Keratinocyte (primary cell): Measurements from ENCODE around the gene SLC7A1. TPM values are rescaled to one million over a fixed set of nuclear protein-coding genes. Genes with fewer than 3 reads are reported as not detected.

ENCODE experiments used
- DNase-seq: peaks from one replicate; pipeline ENCODE4 v3.0.0-alpha.2; 2011; ENCODE audit warnings: low read depth, missing footprints, low spot score
- FAIRE-seq: peaks from 2 replicates; lab custom pipeline; 2011; peaks lifted over from hg19 to GRCh38; lab: Jason Lieb, UNC
- H2AFZ ChIP-seq: 2 replicates; pipeline ENCODE4 v1.6.0; 2012; ENCODE audit warnings: low read length, control low read depth, inconsistent platforms; ENCODE audit not compliant: control insufficient read depth
- H3K27ac ChIP-seq: 2 replicates; pipeline ENCODE4 v1.5.1; 2011; ENCODE audit warnings: low read length; ENCODE audit not compliant: control insufficient read depth, insufficient read depth
- H3K27me3 ChIP-seq: 3 replicates; pipeline ENCODE4 v1.6.0; 2011; ENCODE audit warnings: low read length; ENCODE audit not compliant: control insufficient read depth, insufficient read depth; ENCODE audit errors: extremely low read depth
- H3K36me3 ChIP-seq, 2 experiments: 2 replicates in 1 of 2; 3 replicates in 1 of 2; pipeline ENCODE4 v1.5.1; 2011; ENCODE audit warnings: low read length in 2 of 2, mild to moderate bottlenecking in 1 of 2; ENCODE audit not compliant: control insufficient read depth in 2 of 2, insufficient read depth in 2 of 2; ENCODE audit errors: extremely low read depth in 1 of 2
- H3K4me1 ChIP-seq: 3 replicates; pipeline ENCODE4 v1.5.1; 2011; ENCODE audit warnings: low read length; ENCODE audit not compliant: control insufficient read depth, insufficient read depth; ENCODE audit errors: extremely low read depth
- H3K4me2 ChIP-seq: 3 replicates; pipeline ENCODE4 v1.6.0; 2011; ENCODE audit warnings: low read depth, low read length; ENCODE audit not compliant: control insufficient read depth, insufficient read depth; ENCODE audit errors: extremely low read depth
- H3K4me3 ChIP-seq, 3 experiments: fragments of 200-600 bp in 1 of 3; sonication (generic) in 1 of 3; 2 replicates in 2 of 3; 3 replicates in 1 of 3; pipeline ENCODE4 v1.5.1; 2011 to 2016; ENCODE audit warnings: low read length in 3 of 3, mild to moderate bottlenecking in 3 of 3, control low read depth in 2 of 3, inconsistent platforms in 1 of 3, low read depth in 1 of 3, mixed read lengths in 1 of 3, mixed run types in 1 of 3, moderate library complexity in 1 of 3; ENCODE audit not compliant: control insufficient read depth in 2 of 3, insufficient read depth in 2 of 3; ENCODE audit errors: extremely low read depth in 1 of 3
- H3K79me2 ChIP-seq: 2 replicates; pipeline ENCODE4 v1.6.0; 2012; ENCODE audit warnings: low read length; ENCODE audit not compliant: control insufficient read depth, insufficient read depth
- H3K9ac ChIP-seq: 3 replicates; pipeline ENCODE4 v1.6.0; 2011; ENCODE audit warnings: low read length; ENCODE audit not compliant: control insufficient read depth, insufficient read depth; ENCODE audit errors: extremely low read depth
- H3K9me1 ChIP-seq: 3 replicates; pipeline ENCODE4 v1.6.0; 2011; ENCODE audit warnings: low read length; ENCODE audit not compliant: control insufficient read depth, insufficient read depth; ENCODE audit errors: extremely low read depth
- H3K9me3 ChIP-seq: 2 replicates; pipeline ENCODE4 v1.5.1; 2012; ENCODE audit warnings: low read depth, low read length; ENCODE audit not compliant: control insufficient read depth
- H4K20me1 ChIP-seq: 3 replicates; pipeline ENCODE4 v1.6.0; 2011; ENCODE audit warnings: low read length; ENCODE audit not compliant: control insufficient read depth, insufficient read depth; ENCODE audit errors: extremely low read depth
- EZH2 ChIP-seq: IDR thresholded peaks from one replicate; pipeline ENCODE4 v1.6.1; 2012; ENCODE audit warnings: inconsistent platforms, mild to moderate bottlenecking, low read length, moderate library complexity
- dilution Hi-C: fragments of 300-500 bp; cut with MboI; formaldehyde crosslinking; loops from one replicate; pipeline ENCODE4 v1.7.0; 2020; ENCODE audit warnings: low sequenced_read_pairs; ENCODE audit not compliant: extremely low pct_ligation_motif_present
- polyA plus RNA-seq, 5 experiments: library from polyadenylated mRNA; depleted of rRNA in 3 of 5; stranded (reverse) in 3 of 5; stranded (forward) in 1 of 5; unstranded in 1 of 5; fragments of >200 nt; gene quantifications; 1 replicate in 1 of 5; 2 replicates in 3 of 5; 3 replicates in 1 of 5; pipeline versions ENCODE4 v1.2.1 to v1.2.3, GENCODE V29; 2011 to 2012; ENCODE audit warnings: missing spikeins in 2 of 5, low read depth in 1 of 5, low replicate concordance in 1 of 5
- TF ChIP-seq, protein P1 (sequence below), 3 experiments: IDR thresholded peaks in 1 of 3; conservative IDR thresholded peaks in 1 of 3; optimal IDR thresholded peaks in 1 of 3; 2 replicates in 2 of 3; 3 replicates in 1 of 3; pipeline versions ENCODE3 to v1.5.1; 2011; ENCODE audit warnings: low read length in 3 of 3, mild to moderate bottlenecking in 3 of 3, moderate library complexity in 2 of 3, control low read depth in 1 of 3, inconsistent platforms in 1 of 3; ENCODE audit not compliant: insufficient read depth in 2 of 3; ENCODE audit errors: extremely low read depth in 1 of 3

SLC7A1 gene
- polyA plus RNA-seq, 1 donor (not counting 4 experiments of a cell fraction or from before 2014, with no cell fraction given): 41.5 TPM

GRCh38 chr13:29511980-29512379, 83.5 kb downstream of the SLC7A1 start:
- H3K36me3 ChIP-seq: peaks cover 51 to 61% of the 10 kb centered on the region in 2 experiments
- H3K4me1 ChIP-seq: no peaks in the 10 kb centered on the region
- no peak overlapping the region for H3K27ac ChIP-seq
- FAIRE-seq: no peak
- no peak overlapping the region for H3K4me2 ChIP-seq
- no peaks in the 10 kb centered on the region for H3K79me2 ChIP-seq
- no peaks in the 10 kb centered on the region for H4K20me1 ChIP-seq
- H3K9ac ChIP-seq: no peak overlapping the region
- H3K9me1 ChIP-seq: no peaks in the 10 kb centered on the region
- no peak for TF ChIP-seq EZH2
- TF ChIP-seq, protein P1, sequence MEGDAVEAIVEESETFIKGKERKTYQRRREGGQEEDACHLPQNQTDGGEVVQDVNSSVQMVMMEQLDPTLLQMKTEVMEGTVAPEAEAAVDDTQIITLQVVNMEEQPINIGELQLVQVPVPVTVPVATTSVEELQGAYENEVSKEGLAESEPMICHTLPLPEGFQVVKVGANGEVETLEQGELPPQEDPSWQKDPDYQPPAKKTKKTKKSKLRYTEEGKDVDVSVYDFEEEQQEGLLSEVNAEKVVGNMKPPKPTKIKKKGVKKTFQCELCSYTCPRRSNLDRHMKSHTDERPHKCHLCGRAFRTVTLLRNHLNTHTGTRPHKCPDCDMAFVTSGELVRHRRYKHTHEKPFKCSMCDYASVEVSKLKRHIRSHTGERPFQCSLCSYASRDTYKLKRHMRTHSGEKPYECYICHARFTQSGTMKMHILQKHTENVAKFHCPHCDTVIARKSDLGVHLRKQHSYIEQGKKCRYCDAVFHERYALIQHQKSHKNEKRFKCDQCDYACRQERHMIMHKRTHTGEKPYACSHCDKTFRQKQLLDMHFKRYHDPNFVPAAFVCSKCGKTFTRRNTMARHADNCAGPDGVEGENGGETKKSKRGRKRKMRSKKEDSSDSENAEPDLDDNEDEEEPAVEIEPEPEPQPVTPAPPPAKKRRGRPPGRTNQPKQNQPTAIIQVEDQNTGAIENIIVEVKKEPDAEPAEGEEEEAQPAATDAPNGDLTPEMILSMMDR (optimal IDR thresholded peaks at IDR 0.05 in 1 of 3, IDR thresholded peaks at IDR 0.05 in 1 of 3, conservative IDR thresholded peaks at IDR 0.05 in 1 of 3; ENCODE audit: extremely low read depth in 1 of 3, insufficient read depth in 2 of 3, low read length in 3 of 3): no peak
- no peaks in the 10 kb centered on the region for H3K27me3 ChIP-seq
- no peak for DNase-seq
- H3K4me3 ChIP-seq: no peak overlapping the region
- H2AFZ ChIP-seq: no peak overlapping the region
- no peaks in the 10 kb centered on the region for H3K9me3 ChIP-seq
- dilution Hi-C loops: no loop called here

DNA sequence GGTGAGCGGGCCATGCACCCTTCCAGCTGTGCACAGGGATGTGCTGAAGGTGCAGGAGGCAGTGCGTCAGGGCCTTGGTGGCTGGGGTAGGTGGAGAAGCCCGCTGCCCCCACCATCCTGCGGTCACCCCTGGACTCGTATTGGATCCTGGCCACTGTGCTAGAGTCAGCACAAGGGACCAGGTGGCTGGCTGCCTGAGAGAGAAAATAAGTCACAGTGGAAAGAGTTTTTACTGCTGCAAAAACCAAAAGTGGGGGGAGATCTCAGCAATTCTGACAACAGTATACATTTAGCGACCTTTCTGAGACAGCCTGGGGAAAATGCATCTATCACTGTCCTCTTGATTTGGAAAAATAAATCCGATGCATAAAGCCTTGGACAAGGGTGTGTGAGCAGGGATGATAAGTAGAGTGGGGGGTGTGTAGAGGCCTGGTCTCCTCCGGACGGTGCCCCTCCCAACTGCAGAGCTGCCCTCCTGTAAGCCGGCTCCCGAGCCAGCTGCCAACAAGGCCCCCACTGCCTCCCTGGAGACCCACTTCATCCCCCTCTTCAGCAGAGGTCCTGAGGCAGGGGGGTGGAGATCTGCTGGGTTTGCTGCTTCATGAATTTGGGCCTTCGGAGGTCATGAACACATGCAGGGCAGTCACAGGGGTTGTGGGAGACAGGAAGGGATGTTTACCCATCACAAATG, 84.2 kb downstream of the SLC7A1 start:
- DNase-seq (no peak), FAIRE-seq (no peak)
- Histone ChIP-seq H3K9me1 (no peaks in the 10 kb centered on the region), H3K79me2 (no peaks in the 10 kb centered on the region), H3K27ac (no peak overlapping the region), H2AFZ (no peak overlapping the region), H3K4me2 (no peak overlapping the region), H3K4me3 (no peak overlapping the region), H3K36me3 (peaks cover 45 to 54% of the 10 kb centered on the region in 2 experiments), H3K4me1 (no peaks in the 10 kb centered on the region), H3K27me3 (no peaks in the 10 kb centered on the region), H3K9me3 (no peaks in the 10 kb centered on the region), H3K9ac (no peak overlapping the region), H4K20me1 (no peaks in the 10 kb centered on the region)
- dilution Hi-C loops: no loop called here
- TF ChIP-seq, protein P1 (optimal IDR thresholded peaks at IDR 0.05 in 1 of 3, IDR thresholded peaks at IDR 0.05 in 1 of 3, conservative IDR thresholded peaks at IDR 0.05 in 1 of 3; ENCODE audit: extremely low read depth in 1 of 3, insufficient read depth in 2 of 3, low read length in 3 of 3): no peak
- TF ChIP-seq EZH2: no peak
